ENCODE data around the gene ALPL.
A peak's percentile ranks its signal among the peaks of the same experiment; 100 is the strongest.

ALPL gene

DNA sequence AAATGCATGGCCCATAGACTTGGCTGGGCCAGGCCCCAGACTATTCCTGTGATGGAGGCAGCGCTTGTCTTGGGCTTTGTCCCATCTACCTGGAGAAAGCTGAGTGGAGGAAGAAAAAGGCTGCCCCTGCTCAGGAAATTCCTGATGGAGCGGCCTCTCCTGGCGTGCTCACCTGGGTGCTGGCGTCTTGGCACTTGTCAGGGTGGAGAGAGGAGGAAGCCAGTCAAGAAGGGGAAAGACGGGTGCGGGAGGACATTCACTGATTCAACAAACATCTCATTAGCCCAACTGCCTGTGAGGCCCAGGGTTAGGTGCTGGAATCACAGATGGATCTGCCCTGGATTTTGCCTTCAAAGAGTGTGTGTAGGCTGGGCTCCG is 16.1 kb downstream of the ALPL start:
- H3K4me1 ChIP-seq (ENCODE audit: control insufficient read depth in 5 of 5, insufficient read depth in 5 of 5, low read length in 5 of 5) = peaks cover 0 to 25% (median 11%) of the 10 kb centered on the region in 5 donors
- peaks cover 0 to under 1% (median 0%) of the 10 kb centered on the region in 5 donors for H3K27me3 ChIP-seq (ENCODE audit: control insufficient read depth in 5 of 5, insufficient read depth in 4 of 5, low read length in 5 of 5)
- H3K36me3 ChIP-seq (ENCODE audit: control insufficient read depth in 5 of 5, insufficient read depth in 5 of 5, low read length in 5 of 5) = no peaks in the 10 kb centered on the region
- H3K9me3 ChIP-seq (ENCODE audit: control insufficient read depth in 5 of 5, low read length in 5 of 5) = no peaks in the 10 kb centered on the region
- no peak overlapping the region for H3K4me3 ChIP-seq (ENCODE audit: low read depth in 1 of 5, low read length in 5 of 5)
- H3K9ac ChIP-seq (ENCODE audit: low read length in 5 of 5) = no peak overlapping the region
- no peak overlapping the region for H3K27ac ChIP-seq (ENCODE audit: low read depth, low read length)

- no peak overlapping the region for H3K27ac ChIP-seq (ENCODE audit: low read depth, low read length)
- no peaks in the 10 kb centered on the region for H3K9me3 ChIP-seq (ENCODE audit: control insufficient read depth in 5 of 5, low read length in 5 of 5)
- no peak overlapping the region for H3K4me3 ChIP-seq (ENCODE audit: low read depth in 1 of 5, low read length in 5 of 5)
- H3K4me1 ChIP-seq (ENCODE audit: control insufficient read depth in 5 of 5, insufficient read depth in 5 of 5, low read length in 5 of 5) = peaks cover 0 to 21% (median 11%) of the 10 kb centered on the region in 5 donors
- peaks cover 0 to 2% (median 0%) of the 10 kb centered on the region in 5 donors for H3K27me3 ChIP-seq (ENCODE audit: control insufficient read depth in 5 of 5, insufficient read depth in 4 of 5, low read length in 5 of 5)
- H3K36me3 ChIP-seq (ENCODE audit: control insufficient read depth in 5 of 5, insufficient read depth in 5 of 5, low read length in 5 of 5) = no peaks in the 10 kb centered on the region
- no peak overlapping the region for H3K9ac ChIP-seq (ENCODE audit: low read length in 5 of 5)
Measured at GRCh38 chr1:21526441-21526840, 17.2 kb downstream of the ALPL start.

GRCh38 chr1:21530368-21531016 is 21.3 kb downstream of the ALPL start:
- H3K27me3 ChIP-seq (ENCODE audit: control insufficient read depth in 5 of 5, insufficient read depth in 4 of 5, low read length in 5 of 5) = peaks cover 0 to 2% (median 0%) of the 10 kb centered on the region in 5 donors
- H3K9ac ChIP-seq (ENCODE audit: low read length in 5 of 5) = no peak overlapping the region
- H3K4me3 ChIP-seq (ENCODE audit: low read depth in 1 of 5, low read length in 5 of 5) = no peak overlapping the region
- no peak overlapping the region for H3K27ac ChIP-seq (ENCODE audit: low read depth, low read length)
- no peaks in the 10 kb centered on the region for H3K36me3 ChIP-seq (ENCODE audit: control insufficient read depth in 5 of 5, insufficient read depth in 5 of 5, low read length in 5 of 5)
- H3K4me1 ChIP-seq (ENCODE audit: control insufficient read depth in 5 of 5, insufficient read depth in 5 of 5, low read length in 5 of 5) = peaks cover 0 to 23% (median 18%) of the 10 kb centered on the region in 5 donors
- H3K9me3 ChIP-seq (ENCODE audit: control insufficient read depth in 5 of 5, low read length in 5 of 5) = no peaks in the 10 kb centered on the region

DNA sequence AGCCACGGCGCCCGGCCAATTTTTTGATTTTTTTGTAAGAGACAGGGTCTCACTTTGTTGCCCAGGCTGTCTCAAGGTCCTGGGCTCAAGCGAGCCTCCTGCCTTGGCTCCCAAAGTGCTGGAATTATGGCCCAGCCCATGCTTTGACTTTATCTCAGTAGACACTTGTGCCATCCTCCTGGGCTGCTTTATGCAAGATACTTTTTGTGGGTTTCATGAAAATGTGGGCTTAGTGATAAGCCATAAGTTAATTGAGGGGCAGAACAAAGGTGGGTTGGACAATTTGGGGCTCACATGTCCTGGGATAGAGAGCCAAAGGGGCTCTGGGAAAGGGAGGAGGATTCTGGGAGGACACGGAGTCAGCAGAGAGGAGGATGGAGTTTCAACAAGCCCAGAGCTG is 22.0 kb downstream of the ALPL start:
- no peaks in the 10 kb centered on the region for H3K9me3 ChIP-seq (ENCODE audit: control insufficient read depth in 5 of 5, low read length in 5 of 5)
- peaks cover 3 to 28% (median 24%) of the 10 kb centered on the region in 5 donors for H3K4me1 ChIP-seq (ENCODE audit: control insufficient read depth in 5 of 5, insufficient read depth in 5 of 5, low read length in 5 of 5)
- no peak overlapping the region for H3K9ac ChIP-seq (ENCODE audit: low read length in 5 of 5)
- no peaks in the 10 kb centered on the region for H3K36me3 ChIP-seq (ENCODE audit: control insufficient read depth in 5 of 5, insufficient read depth in 5 of 5, low read length in 5 of 5)
- no peak overlapping the region for H3K4me3 ChIP-seq (ENCODE audit: low read depth in 1 of 5, low read length in 5 of 5)
- peaks cover 0 to 2% (median 0%) of the 10 kb centered on the region in 5 donors for H3K27me3 ChIP-seq (ENCODE audit: control insufficient read depth in 5 of 5, insufficient read depth in 4 of 5, low read length in 5 of 5)
- no peak overlapping the region for H3K27ac ChIP-seq (ENCODE audit: low read depth, low read length)

- H3K36me3 ChIP-seq (ENCODE audit: control insufficient read depth in 5 of 5, insufficient read depth in 5 of 5, low read length in 5 of 5) = no peaks in the 10 kb centered on the region
- peaks cover 4 to 39% (median 28%) of the 10 kb centered on the region in 5 donors for H3K4me1 ChIP-seq (ENCODE audit: control insufficient read depth in 5 of 5, insufficient read depth in 5 of 5, low read length in 5 of 5)
- H3K27me3 ChIP-seq (ENCODE audit: control insufficient read depth in 5 of 5, insufficient read depth in 4 of 5, low read length in 5 of 5) = peaks cover 0 to 2% (median 0%) of the 10 kb centered on the region in 5 donors
- no peak overlapping the region for H3K27ac ChIP-seq (ENCODE audit: low read depth, low read length)
- H3K9ac ChIP-seq (ENCODE audit: low read length in 5 of 5) = no peak overlapping the region
- H3K9me3 ChIP-seq (ENCODE audit: control insufficient read depth in 5 of 5, low read length in 5 of 5) = no peaks in the 10 kb centered on the region
- H3K4me3 ChIP-seq (ENCODE audit: low read depth in 1 of 5, low read length in 5 of 5) = no peak overlapping the region
Measured at GRCh38 chr1:21532496-21532895, 23.3 kb downstream of the ALPL start.

DNA sequence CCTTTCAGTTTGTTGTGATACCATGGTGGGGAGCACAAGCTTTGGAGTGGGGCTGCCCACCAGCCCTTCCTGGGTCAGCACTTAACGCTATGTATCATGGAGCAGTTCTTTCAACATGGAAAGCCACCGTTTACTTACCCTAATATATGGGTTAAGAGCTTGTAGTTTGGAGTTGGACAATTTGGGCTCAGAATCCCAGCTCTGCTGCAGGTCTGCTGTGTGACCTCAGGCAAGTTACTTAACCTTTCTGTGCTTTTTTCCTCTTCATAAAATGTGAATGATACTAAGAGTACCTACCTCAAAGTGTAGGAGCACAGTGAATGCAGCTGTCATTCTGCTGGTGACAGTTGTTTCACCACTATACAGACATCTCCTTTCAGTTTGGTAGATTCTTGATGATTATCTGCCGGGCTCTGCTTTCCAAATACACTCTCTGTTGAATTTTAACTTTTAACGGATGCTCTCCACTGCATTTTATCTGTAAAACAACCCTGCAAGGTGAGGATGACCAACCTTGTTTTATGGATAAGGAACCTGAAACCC is 23.8 kb downstream of the ALPL start:
- H3K4me1 ChIP-seq (ENCODE audit: control insufficient read depth in 5 of 5, insufficient read depth in 5 of 5, low read length in 5 of 5) = peaks cover 8 to 45% (median 34%) of the 10 kb centered on the region in 5 donors
- H3K4me3 ChIP-seq (ENCODE audit: low read depth in 1 of 5, low read length in 5 of 5) = no peak overlapping the region
- H3K27me3 ChIP-seq (ENCODE audit: control insufficient read depth in 5 of 5, insufficient read depth in 4 of 5, low read length in 5 of 5) = peaks cover 0 to 2% (median 0%) of the 10 kb centered on the region in 5 donors
- no peak overlapping the region for H3K27ac ChIP-seq (ENCODE audit: low read depth, low read length)
- no peaks in the 10 kb centered on the region for H3K9me3 ChIP-seq (ENCODE audit: control insufficient read depth in 5 of 5, low read length in 5 of 5)
- no peak overlapping the region for H3K9ac ChIP-seq (ENCODE audit: low read length in 5 of 5)
- no peaks in the 10 kb centered on the region for H3K36me3 ChIP-seq (ENCODE audit: control insufficient read depth in 5 of 5, insufficient read depth in 5 of 5, low read length in 5 of 5)

DNA sequence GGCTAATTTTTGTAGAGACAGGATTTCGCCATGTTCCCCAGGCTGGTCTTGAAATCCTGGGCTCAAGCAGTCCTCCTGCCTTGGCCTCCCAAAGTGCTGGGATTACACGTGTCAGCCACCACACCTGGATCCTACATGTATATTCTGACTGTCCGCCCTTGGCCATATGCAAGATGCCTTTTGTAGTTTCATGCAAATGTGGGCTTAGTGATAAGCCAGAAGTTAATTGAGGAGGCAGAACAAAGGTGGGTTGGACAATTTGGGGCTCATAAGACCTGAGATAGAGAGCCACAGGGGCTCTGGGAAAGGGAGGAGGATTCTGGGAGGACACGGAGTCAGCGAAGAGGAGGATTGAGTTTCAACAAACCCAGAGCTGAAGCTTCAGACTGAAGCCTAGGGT is 24.9 kb downstream of the ALPL start:
- Histone ChIP-seq H3K4me3 (ENCODE audit: low read depth in 1 of 5, low read length in 5 of 5) (no peak overlapping the region), H3K36me3 (ENCODE audit: control insufficient read depth in 5 of 5, insufficient read depth in 5 of 5, low read length in 5 of 5) (no peaks in the 10 kb centered on the region), H3K9ac (ENCODE audit: low read length in 5 of 5) (no peak overlapping the region), H3K9me3 (ENCODE audit: control insufficient read depth in 5 of 5, low read length in 5 of 5) (no peaks in the 10 kb centered on the region), H3K27ac (ENCODE audit: low read depth, low read length) (no peak overlapping the region), H3K4me1 (ENCODE audit: control insufficient read depth in 5 of 5, insufficient read depth in 5 of 5, low read length in 5 of 5) (peaks cover 9 to 55% (median 44%) of the 10 kb centered on the region in 5 donors), H3K27me3 (ENCODE audit: control insufficient read depth in 5 of 5, insufficient read depth in 4 of 5, low read length in 5 of 5) (peaks cover 0 to 2% (median 0%) of the 10 kb centered on the region in 5 donors)

GRCh38 chr1:21534674-21535378 is 25.6 kb downstream of the ALPL start:
- Histone ChIP-seq H3K27me3 (ENCODE audit: control insufficient read depth in 5 of 5, insufficient read depth in 4 of 5, low read length in 5 of 5) (peaks cover 0 to 2% (median 0%) of the 10 kb centered on the region in 5 donors), H3K4me3 (ENCODE audit: low read depth in 1 of 5, low read length in 5 of 5) (no peak overlapping the region), H3K9me3 (ENCODE audit: control insufficient read depth in 5 of 5, low read length in 5 of 5) (no peaks in the 10 kb centered on the region), H3K9ac (ENCODE audit: low read length in 5 of 5) (no peak overlapping the region), H3K36me3 (ENCODE audit: control insufficient read depth in 5 of 5, insufficient read depth in 5 of 5, low read length in 5 of 5) (no peaks in the 10 kb centered on the region), H3K4me1 (ENCODE audit: control insufficient read depth in 5 of 5, insufficient read depth in 5 of 5, low read length in 5 of 5) (peaks cover 9 to 50% (median 39%) of the 10 kb centered on the region in 5 donors), H3K27ac (ENCODE audit: low read depth, low read length) (peak overlapping the region; percentile 72)

- Histone ChIP-seq H3K27me3 (ENCODE audit: control insufficient read depth in 5 of 5, insufficient read depth in 4 of 5, low read length in 5 of 5) (no peaks in the 10 kb centered on the region), H3K4me1 (ENCODE audit: control insufficient read depth in 5 of 5, insufficient read depth in 5 of 5, low read length in 5 of 5) (peaks cover 9 to 57% (median 40%) of the 10 kb centered on the region in 5 donors), H3K9me3 (ENCODE audit: control insufficient read depth in 5 of 5, low read length in 5 of 5) (no peaks in the 10 kb centered on the region), H3K4me3 (ENCODE audit: low read depth in 1 of 5, low read length in 5 of 5) (no peak overlapping the region), H3K9ac (ENCODE audit: low read length in 5 of 5) (no peak overlapping the region), H3K36me3 (ENCODE audit: control insufficient read depth in 5 of 5, insufficient read depth in 5 of 5, low read length in 5 of 5) (no peaks in the 10 kb centered on the region), H3K27ac (ENCODE audit: low read depth, low read length) (peak overlapping the region; percentile 72)
Measured at GRCh38 chr1:21536218-21536617, 27.0 kb downstream of the ALPL start.

- Histone ChIP-seq H3K36me3 (ENCODE audit: control insufficient read depth in 5 of 5, insufficient read depth in 5 of 5, low read length in 5 of 5) (no peaks in the 10 kb centered on the region), H3K9me3 (ENCODE audit: control insufficient read depth in 5 of 5, low read length in 5 of 5) (no peaks in the 10 kb centered on the region), H3K27me3 (ENCODE audit: control insufficient read depth in 5 of 5, insufficient read depth in 4 of 5, low read length in 5 of 5) (no peaks in the 10 kb centered on the region), H3K4me1 (ENCODE audit: control insufficient read depth in 5 of 5, insufficient read depth in 5 of 5, low read length in 5 of 5) (peaks cover 11 to 70% (median 52%) of the 10 kb centered on the region in 5 donors), H3K4me3 (ENCODE audit: low read depth in 1 of 5, low read length in 5 of 5) (peak overlapping the region in 1 of 5 donors; percentile 27), H3K27ac (ENCODE audit: low read depth, low read length) (peak overlapping the region; percentile 64), H3K9ac (ENCODE audit: low read length in 5 of 5) (peak overlapping the region in 2 of 5 donors; percentile 23 to 68)
Measured at GRCh38 chr1:21537511-21537931, 28.3 kb downstream of the ALPL start.
